Tibial nerve (tissue), 4 donors: ENCODE data around the gene TBC1D9. TPM values are rescaled to one million over a fixed set of nuclear protein-coding genes. Genes with fewer than 3 reads are reported as not detected.

ENCODE experiments used
- DNase-seq, 2 donors: peaks; one replicate each; pipeline ENCODE4 v3.0.0-alpha.2; 2019; ENCODE audit warnings: low spot score in 2 of 2
- H3K27ac ChIP-seq, 4 donors: fragments of 200-600 bp; sonication (generic) in 3 of 4; one replicate each; pipeline ENCODE4 v1.5.1; 2017 to 2019; ENCODE audit warnings: mild to moderate bottlenecking in 1 of 4
- H3K27me3 ChIP-seq, 2 donors: fragments of 200-600 bp; sonication (generic) in 1 of 2; one replicate each; pipeline versions ENCODE4 v1.5.1 to v1.6.0; 2017 to 2019
- H3K36me3 ChIP-seq, 3 donors: fragments of 200-600 bp; sonication (generic); one replicate each; pipeline ENCODE4 v1.5.1; 2018 to 2019
- H3K4me1 ChIP-seq, 4 donors: fragments of 200-600 bp; sonication (generic) in 3 of 4; one replicate each; pipeline ENCODE4 v1.5.1; 2017 to 2019
- H3K4me3 ChIP-seq, 4 donors: fragments of 200-600 bp; sonication (generic) in 3 of 4; one replicate each; pipeline ENCODE4 v1.5.1; 2017 to 2019; ENCODE audit warnings: mild to moderate bottlenecking in 1 of 4, moderate library complexity in 1 of 4
- H3K9me3 ChIP-seq, 4 donors: fragments of 200-600 bp; sonication (generic) in 3 of 4; one replicate each; pipeline ENCODE4 v1.5.1; 2017 to 2019
- CTCF ChIP-seq, 5 experiments: fragments of 200-600 bp in 3 of 5; fragments of 450-650 bp in 2 of 5; sonication (generic) in 3 of 5; IDR thresholded peaks; one replicate each; pipeline ENCODE4 v1.5.1; 2016 to 2019; ENCODE audit warnings: antibody characterized with exemption in 5 of 5, mild to moderate bottlenecking in 3 of 5, moderate library complexity in 2 of 5
- EP300 ChIP-seq, 2 donors: sonication (generic); formaldehyde crosslinking; IDR thresholded peaks; one replicate each; pipeline ENCODE4 v1.6.1; 2017; ENCODE audit warnings: antibody characterized with exemption in 2 of 2, mild to moderate bottlenecking in 1 of 2
- POLR2A ChIP-seq, 2 donors: fragments of 450-650 bp; IDR thresholded peaks; one replicate each; pipeline ENCODE4 v1.6.1; 2017; ENCODE audit warnings: antibody characterized with exemption in 2 of 2, mild to moderate bottlenecking in 2 of 2, moderate library complexity in 2 of 2
- WGBS, 2 donors: methylation state at CpG; one replicate each; pipeline ENCODE4 v1.1.5; 2018; 5-methylcytosine and 5-hydroxymethylcytosine counted together
- total RNA-seq, 4 donors: library from RNA; depleted of rRNA; stranded (reverse); fragments of >200 nt; gene quantifications; one replicate each; pipeline ENCODE4 v1.1.0, GENCODE V29; 2016

The TBC1D9 gene
- total RNA-seq, 4 donors from 2014 or later = 18.4 to 23.7 (median 19.6) TPM

GRCh38 chr4:140648716-140649308, 107.4 kb downstream of the TBC1D9 start:
- Histone ChIP-seq H3K27ac (no peak overlapping the region), H3K4me3 (no peak overlapping the region), H3K4me1 (peaks cover 0 to 3% (median 0%) of the 10 kb centered on the region in 4 donors), H3K9me3 (no peaks in the 10 kb centered on the region), H3K27me3 (no peaks in the 10 kb centered on the region), H3K36me3 (peaks cover 0 to 56% (median 0%) of the 10 kb centered on the region in 3 donors)
- no peak for DNase-seq
- 74 to 78% methylated on average over 2 of the region's 2 CpGs for WGBS, 2 donors
- TF ChIP-seq EP300 (IDR thresholded peaks at IDR 0.05) = no peak
- TF ChIP-seq POLR2A (IDR thresholded peaks at IDR 0.05) = no peak
- TF ChIP-seq CTCF (IDR thresholded peaks at IDR 0.05) = no peak

GRCh38 chr4:140645614-140646412, 110.4 kb downstream of the TBC1D9 start:
- Histone ChIP-seq H3K9me3 (no peaks in the 10 kb centered on the region), H3K4me1 (peaks cover 0 to 3% (median 0%) of the 10 kb centered on the region in 4 donors), H3K27ac (no peak overlapping the region), H3K27me3 (no peaks in the 10 kb centered on the region), H3K4me3 (no peak overlapping the region), H3K36me3 (peaks cover 0 to 45% (median 0%) of the 10 kb centered on the region in 3 donors)
- TF ChIP-seq POLR2A (IDR thresholded peaks at IDR 0.05) = no peak
- TF ChIP-seq EP300 (IDR thresholded peaks at IDR 0.05) = no peak
- TF ChIP-seq CTCF (IDR thresholded peaks at IDR 0.05) = no peak
- 55 to 60% methylated on average over 9 of the region's 9 CpGs for WGBS, 2 donors
- no peak for DNase-seq

- 88 to 91% methylated on average over 11 of the region's 11 CpGs for WGBS, 2 donors
- no peak overlapping the region for H3K4me3 ChIP-seq
- H3K4me1 ChIP-seq = peaks cover 0 to 3% (median 0%) of the 10 kb centered on the region in 4 donors
- TF ChIP-seq CTCF (IDR thresholded peaks at IDR 0.05) (no peak), POLR2A (IDR thresholded peaks at IDR 0.05) (no peak), EP300 (IDR thresholded peaks at IDR 0.05) (no peak)
- H3K27ac ChIP-seq = no peak overlapping the region
- H3K36me3 ChIP-seq = peaks cover 0 to 40% (median 0%) of the 10 kb centered on the region in 3 donors
- no peaks in the 10 kb centered on the region for H3K27me3 ChIP-seq
- H3K9me3 ChIP-seq = no peaks in the 10 kb centered on the region
- no peak for DNase-seq
Observed at GRCh38 chr4:140645196-140645595, 111.0 kb downstream of the TBC1D9 start.

- no peak overlapping the region for H3K27ac ChIP-seq
- WGBS, 2 donors = 94 to 97% methylated on average over 15 to 20 of the region's 25 CpGs
Observed at GRCh38 chr4:140644470-140645185, 111.6 kb downstream of the TBC1D9 start.

More at GRCh38 chr4:140644470-140645185, 111.6 kb downstream of the TBC1D9 start:
- H3K9me3 ChIP-seq = no peaks in the 10 kb centered on the region
- TF ChIP-seq EP300 (IDR thresholded peaks at IDR 0.05) (no peak), CTCF (IDR thresholded peaks at IDR 0.05) (no peak), POLR2A (IDR thresholded peaks at IDR 0.05) (no peak)
- no peak overlapping the region for H3K4me3 ChIP-seq
- H3K27me3 ChIP-seq = no peaks in the 10 kb centered on the region
- peaks cover 0 to 40% (median 0%) of the 10 kb centered on the region in 3 donors for H3K36me3 ChIP-seq
- no peak for DNase-seq
- H3K4me1 ChIP-seq = peaks cover 0 to 3% (median 0%) of the 10 kb centered on the region in 4 donors
